Large intestine (tissue), 3 donors: ENCODE measurements around the gene DYSF. TPM values are rescaled to one million over a fixed set of nuclear protein-coding genes. Genes with fewer than 3 reads are reported as not detected.

Source experiments
- DNase-seq, 2 donors: peaks; one replicate each; pipeline versions ENCODE4 v3.0.0 to v3.0.0-alpha.2; 2013
- H3K27ac ChIP-seq: one replicate; pipeline ENCODE4 v1.5.1; 2013; ENCODE audit warnings: low read length
- H3K27me3 ChIP-seq: 2 replicates; pipeline ENCODE4 v1.6.1; 2013; ENCODE audit warnings: low read length; ENCODE audit not compliant: control insufficient read depth, insufficient read depth
- H3K36me3 ChIP-seq: 2 replicates; pipeline ENCODE4 v1.6.1; 2013; ENCODE audit warnings: low read length; ENCODE audit not compliant: control insufficient read depth, insufficient read depth
- H3K4me1 ChIP-seq: one replicate; pipeline ENCODE4 v1.6.1; 2013; ENCODE audit warnings: low read length; ENCODE audit not compliant: control insufficient read depth, insufficient read depth
- H3K4me3 ChIP-seq: one replicate; pipeline ENCODE4 v1.5.1; 2013; ENCODE audit warnings: low read length
- H3K9me3 ChIP-seq: one replicate; pipeline ENCODE4 v1.6.1; 2013; ENCODE audit warnings: mild to moderate bottlenecking, low read depth, low read length, moderate library complexity; ENCODE audit not compliant: control insufficient read depth
- WGBS: methylation state at CpG from one replicate; pipeline ENCODE4 v1.1.5; 2013; ENCODE audit warnings: low lambda C conversion rate; ENCODE audit not compliant: insufficient coverage; 5-methylcytosine and 5-hydroxymethylcytosine counted together
- polyA plus RNA-seq: library from polyadenylated mRNA; unstranded; fragments of 120-200 nt; gene quantifications from one replicate; pipeline ENCODE4 v1.2.1, GENCODE V29; 2013

DYSF gene
- polyA plus RNA-seq, 1 donor, result 6.3 TPM

- H3K4me3 ChIP-seq, result no peak overlapping the region
- WGBS, result no CpG with 5 or more reads among the region's 7 CpGs
- no peaks in the 10 kb centered on the region for H3K36me3 ChIP-seq
- H3K9me3 ChIP-seq, result peaks cover 15% of the 10 kb centered on the region
- H3K27me3 ChIP-seq, result peaks cover 55% of the 10 kb centered on the region
- no peak overlapping the region for H3K27ac ChIP-seq
- no peak for DNase-seq
- H3K4me1 ChIP-seq, result no peaks in the 10 kb centered on the region
Measured at GRCh38 chr2:71463342-71463654, 9.9 kb downstream of the DYSF start.

GRCh38 chr2:71464389-71464788 is 11.0 kb downstream of the DYSF start:
- H3K4me1 ChIP-seq, result no peaks in the 10 kb centered on the region
- H3K4me3 ChIP-seq, result no peak overlapping the region
- no peak overlapping the region for H3K27ac ChIP-seq
- peaks cover 15% of the 10 kb centered on the region for H3K9me3 ChIP-seq
- DNase-seq, result no peak
- peaks cover 66% of the 10 kb centered on the region for H3K27me3 ChIP-seq
- 100% methylated on average over 1 of the region's 6 CpGs for WGBS
- H3K36me3 ChIP-seq, result no peaks in the 10 kb centered on the region

GRCh38 chr2:71465356-71465755 is 12.0 kb downstream of the DYSF start:
- no peaks in the 10 kb centered on the region for H3K4me1 ChIP-seq

GRCh38 chr2:71465961-71466300 is 12.6 kb downstream of the DYSF start:
- Histone ChIP-seq H3K27me3 (peaks cover 70% of the 10 kb centered on the region), H3K9me3 (peaks cover 15% of the 10 kb centered on the region), H3K4me1 (no peaks in the 10 kb centered on the region), H3K4me3 (no peak overlapping the region), H3K36me3 (no peaks in the 10 kb centered on the region), H3K27ac (no peak overlapping the region)
- DNase-seq, result no peak
- WGBS, result 0% methylated on average over 1 of the region's 23 CpGs

More at GRCh38 chr2:71465356-71465755, 12.0 kb downstream of the DYSF start:
- H3K9me3 ChIP-seq, result peaks cover 15% of the 10 kb centered on the region
- no peak for DNase-seq
- H3K27ac ChIP-seq, result no peak overlapping the region
- no peaks in the 10 kb centered on the region for H3K36me3 ChIP-seq
- peaks cover 70% of the 10 kb centered on the region for H3K27me3 ChIP-seq
- H3K4me3 ChIP-seq, result no peak overlapping the region
- no CpG with 5 or more reads among the region's 11 CpGs for WGBS

- peak in 1 of 2 donors; percentile 34 for DNase-seq
- no peaks in the 10 kb centered on the region for H3K4me1 ChIP-seq
- H3K4me3 ChIP-seq, result peak overlapping the region; percentile 45
- peaks cover 15% of the 10 kb centered on the region for H3K9me3 ChIP-seq
- no peaks in the 10 kb centered on the region for H3K36me3 ChIP-seq
- peaks cover 70% of the 10 kb centered on the region for H3K27me3 ChIP-seq
- no CpG with 5 or more reads among the region's 78 CpGs for WGBS
- H3K27ac ChIP-seq, result no peak overlapping the region
Measured at GRCh38 chr2:71466301-71467179, 13.2 kb downstream of the DYSF start.

GRCh38 chr2:71467180-71467815 is 13.9 kb downstream of the DYSF start:
- no peak overlapping the region for H3K27ac ChIP-seq
- peaks cover 70% of the 10 kb centered on the region for H3K27me3 ChIP-seq
- H3K4me3 ChIP-seq, result peak overlapping the region; percentile 45
- no peaks in the 10 kb centered on the region for H3K36me3 ChIP-seq
- 0% methylated on average over 1 of the region's 7 CpGs for WGBS
- H3K4me1 ChIP-seq, result no peaks in the 10 kb centered on the region
- no peak for DNase-seq
- peaks cover 12% of the 10 kb centered on the region for H3K9me3 ChIP-seq

GRCh38 chr2:71468279-71469015 is 15.1 kb downstream of the DYSF start:
- Histone ChIP-seq H3K9me3 (peaks cover 4% of the 10 kb centered on the region), H3K27ac (no peak overlapping the region), H3K4me3 (no peak overlapping the region), H3K27me3 (peaks cover 62% of the 10 kb centered on the region), H3K36me3 (no peaks in the 10 kb centered on the region), H3K4me1 (no peaks in the 10 kb centered on the region)
- no peak for DNase-seq
- WGBS, result 100% methylated on average over 1 of the region's 11 CpGs

GRCh38 chr2:71469403-71470398 is 16.3 kb downstream of the DYSF start:
- Histone ChIP-seq H3K27ac (no peak overlapping the region), H3K9me3 (peaks cover 4% of the 10 kb centered on the region), H3K36me3 (no peaks in the 10 kb centered on the region), H3K4me3 (no peak overlapping the region), H3K27me3 (peaks cover 51% of the 10 kb centered on the region), H3K4me1 (no peaks in the 10 kb centered on the region)
- 0% methylated on average over 1 of the region's 8 CpGs for WGBS
- no peak for DNase-seq

GRCh38 chr2:71471276-71471675 is 17.9 kb downstream of the DYSF start:
- H3K4me1 ChIP-seq, result no peaks in the 10 kb centered on the region
- no peak overlapping the region for H3K27ac ChIP-seq
- DNase-seq, result no peak
- peaks cover 2% of the 10 kb centered on the region for H3K9me3 ChIP-seq
- no peaks in the 10 kb centered on the region for H3K36me3 ChIP-seq
- peaks cover 38% of the 10 kb centered on the region for H3K27me3 ChIP-seq
- no CpG with 5 or more reads among the region's 1 CpG for WGBS
- H3K4me3 ChIP-seq, result no peak overlapping the region
